ENCODE data around the gene VPS13D.
A peak's percentile ranks its signal among the peaks of the same experiment; 100 is the strongest.

VPS13D gene

GRCh38 chr1:12232221-12232620 lies 2.4 kb downstream of the VPS13D start:
- no peak for DNase-seq (ENCODE audit: low spot score)

GRCh38 chr1:12244078-12244477 lies 14.2 kb downstream of the VPS13D start:
- peak; percentile 47 for DNase-seq (ENCODE audit: low spot score)

- no peak for DNase-seq (ENCODE audit: low spot score)
These were observed 14.8 kb downstream of the VPS13D start for GRCh38 chr1:12244585-12244984.

- no peak for DNase-seq (ENCODE audit: low spot score)
These were observed 15.3 kb downstream of the VPS13D start for GRCh38 chr1:12245116-12245515.

GRCh38 chr1:12245733-12246132 lies 15.9 kb downstream of the VPS13D start:
- DNase-seq (ENCODE audit: low spot score) = no peak

GRCh38 chr1:12246584-12246983 lies 16.8 kb downstream of the VPS13D start:
- no peak for DNase-seq (ENCODE audit: low spot score)

GRCh38 chr1:12249181-12249580 lies 19.4 kb downstream of the VPS13D start:
- DNase-seq (ENCODE audit: low spot score) = no peak

GRCh38 chr1:12249748-12250147 lies 19.9 kb downstream of the VPS13D start:
- DNase-seq (ENCODE audit: low spot score) = no peak

- no peak for DNase-seq (ENCODE audit: low spot score)
These were observed 21.6 kb downstream of the VPS13D start for GRCh38 chr1:12251442-12251841.

GRCh38 chr1:12255913-12256312 lies 26.1 kb downstream of the VPS13D start:
- DNase-seq (ENCODE audit: low spot score) = no peak

GRCh38 chr1:12258272-12258671 lies 28.4 kb downstream of the VPS13D start:
- DNase-seq (ENCODE audit: low spot score) = no peak

- DNase-seq (ENCODE audit: low spot score) = no peak
These were observed 39.5 kb downstream of the VPS13D start for GRCh38 chr1:12269351-12269750.

- no peak for DNase-seq (ENCODE audit: low spot score)
These were observed 41.2 kb downstream of the VPS13D start for GRCh38 chr1:12271033-12271432.

- no peak for DNase-seq (ENCODE audit: low spot score)
These were observed 42.9 kb downstream of the VPS13D start for GRCh38 chr1:12272770-12273169.

GRCh38 chr1:12275370-12275769 lies 45.5 kb downstream of the VPS13D start:
- peak; percentile 35 for DNase-seq (ENCODE audit: low spot score)

GRCh38 chr1:12276225-12276624 lies 46.4 kb downstream of the VPS13D start:
- DNase-seq (ENCODE audit: low spot score) = peak; percentile 30

- DNase-seq (ENCODE audit: low spot score) = no peak
These were observed 49.2 kb downstream of the VPS13D start for GRCh38 chr1:12279003-12279402.

- DNase-seq (ENCODE audit: low spot score) = no peak
These were observed 50.1 kb downstream of the VPS13D start for GRCh38 chr1:12279728-12280464.

- no peak for DNase-seq (ENCODE audit: low spot score)
These were observed 52.3 kb downstream of the VPS13D start for GRCh38 chr1:12282142-12282541.

GRCh38 chr1:12284486-12284885 lies 54.7 kb downstream of the VPS13D start:
- no peak for DNase-seq (ENCODE audit: low spot score)

- no peak for DNase-seq (ENCODE audit: low spot score)
These were observed 55.8 kb downstream of the VPS13D start for GRCh38 chr1:12285496-12286143.

- no peak for DNase-seq (ENCODE audit: low spot score)
These were observed 58.0 kb downstream of the VPS13D start for GRCh38 chr1:12287869-12288268.

- no peak for DNase-seq (ENCODE audit: low spot score)
These were observed 61.0 kb downstream of the VPS13D start for GRCh38 chr1:12290828-12291227.

GRCh38 chr1:12293416-12293815 lies 63.6 kb downstream of the VPS13D start:
- no peak for DNase-seq (ENCODE audit: low spot score)

All from COLO829 (cell line).